GM23338 (cell line): ENCODE data around the gene NCSTN. TPM values are rescaled to one million over a fixed set of nuclear protein-coding genes. Genes with fewer than 3 reads are reported as not detected.
A peak's percentile ranks its signal among the peaks of the same experiment; 100 is the strongest.

Source experiments
- ATAC-seq: fragments of 200-7000 bp; cut with Tn5 transposase; 3 replicates; pipeline ENCODE4 v1.9.1; 2020
- DNase-seq: peaks from one replicate; pipeline ENCODE4 v3.0.0-alpha.2; 2015; ENCODE audit warnings: low spot score
- H2AFZ ChIP-seq: fragments of 200-600 bp; sonication (generic); 2 replicates; pipeline ENCODE4 v1.8.0; 2016; ENCODE audit warnings: antibody characterized with exemption, mild to moderate bottlenecking, moderate library complexity
- H3F3A ChIP-seq: fragments of 200-600 bp; sonication (generic); replicated peaks from 2 replicates; pipeline ENCODE4 v1.8.0; 2017; ENCODE audit warnings: antibody characterized with exemption, mixed run types, low read depth
- H3K27ac ChIP-seq: fragments of 200-600 bp; sonication (generic); 2 replicates; pipeline ENCODE4 v1.6.1; 2016; ENCODE audit warnings: low read depth
- H3K27me3 ChIP-seq: fragments of 200-600 bp; sonication (generic); 2 replicates; pipeline ENCODE4 v1.8.0; 2016; ENCODE audit warnings: mild to moderate bottlenecking, mixed run types, moderate library complexity; ENCODE audit not compliant: insufficient read depth
- H3K36me3 ChIP-seq: fragments of 200-600 bp; sonication (generic); 2 replicates; pipeline ENCODE4 v1.8.0; 2016; ENCODE audit warnings: mild to moderate bottlenecking; ENCODE audit not compliant: insufficient read depth
- H3K4me1 ChIP-seq: fragments of 200-600 bp; sonication (generic); 2 replicates; pipeline ENCODE4 v1.8.0; 2016; ENCODE audit warnings: mild to moderate bottlenecking, moderate library complexity; ENCODE audit not compliant: insufficient read depth
- H3K4me2 ChIP-seq: fragments of 200-600 bp; sonication (generic); 2 replicates; pipeline ENCODE4 v1.7.1; 2017; ENCODE audit warnings: mixed run types
- H3K4me3 ChIP-seq: fragments of 200-600 bp; sonication (generic); 2 replicates; pipeline ENCODE4 v1.6.1; 2016; ENCODE audit warnings: mixed run types
- H3K79me2 ChIP-seq: fragments of 200-600 bp; sonication (generic); replicated peaks from 2 replicates; pipeline ENCODE4 v1.8.0; 2017; ENCODE audit warnings: mild to moderate bottlenecking; ENCODE audit not compliant: insufficient read depth
- H3K9me2 ChIP-seq: fragments of 200-600 bp; sonication (generic); 2 replicates; pipeline ENCODE4 v1.8.0; 2017; ENCODE audit not compliant: insufficient read depth
- H4K20me1 ChIP-seq: fragments of 200-600 bp; sonication (generic); replicated peaks from 2 replicates; pipeline ENCODE4 v1.8.0; 2017; ENCODE audit warnings: mild to moderate bottlenecking; ENCODE audit not compliant: insufficient read depth
- H3K27ac Mint-ChIP-seq: 2 replicates; pipeline ENCODE4 v1.8.0; 2020; ENCODE audit warnings: inconsistent platforms, mild to moderate bottlenecking, moderate library complexity, mixed read lengths
- H3K27me3 Mint-ChIP-seq: 3 replicates; pipeline ENCODE4 v1.8.0; 2022; ENCODE audit warnings: low read depth, mild to moderate bottlenecking, moderate library complexity, mixed read lengths, inconsistent platforms; ENCODE audit not compliant: insufficient read depth, poor library complexity
- H3K36me3 Mint-ChIP-seq: 3 replicates; pipeline ENCODE4 v1.8.0; 2021; ENCODE audit warnings: low read depth, mild to moderate bottlenecking, inconsistent platforms, moderate library complexity, mixed read lengths
- H3K4me1 Mint-ChIP-seq: 3 replicates; pipeline ENCODE4 v1.8.0; 2020; ENCODE audit warnings: mild to moderate bottlenecking, inconsistent platforms, mixed read lengths
- H3K4me3 Mint-ChIP-seq: 3 replicates; pipeline ENCODE4 v1.8.0; 2021; ENCODE audit warnings: moderate library complexity, mild to moderate bottlenecking, inconsistent platforms, mixed read lengths
- H3K9me3 Mint-ChIP-seq: 3 replicates; pipeline ENCODE4 v1.8.0; 2020; ENCODE audit warnings: moderate library complexity, mild to moderate bottlenecking, inconsistent platforms, mixed read lengths
- CREB1 ChIP-seq: fragments of 250-450 bp; sonication (Bioruptor Pico); IDR thresholded peaks from 2 replicates; pipeline ENCODE4 v1.5.0; 2020; ENCODE audit warnings: low read depth, mild to moderate bottlenecking, moderate library complexity
- ETS1 ChIP-seq: IDR thresholded peaks from 2 replicates; pipeline ENCODE4 v1.6.1; 2016; ENCODE audit warnings: antibody characterized with exemption
- EZH2 ChIP-seq: fragments of 200-600 bp; sonication (generic); IDR thresholded peaks from one replicate; pipeline ENCODE4 v1.8.0; 2017; ENCODE audit warnings: antibody characterized with exemption, mild to moderate bottlenecking, low read depth; ENCODE audit not compliant: unreplicated experiment
- JUNB ChIP-seq: IDR thresholded peaks from one replicate; pipeline ENCODE4 v1.6.1; 2016; ENCODE audit warnings: antibody characterized with exemption; ENCODE audit not compliant: unreplicated experiment
- STAT1 ChIP-seq: IDR thresholded peaks from one replicate; pipeline ENCODE4 v1.6.1; 2016; ENCODE audit warnings: antibody characterized with exemption; ENCODE audit not compliant: unreplicated experiment
- ZNF114 ChIP-seq: fragments of 250-450 bp; sonication (Bioruptor Pico); IDR thresholded peaks from 2 replicates; pipeline ENCODE4 v1.5.0; 2020; ENCODE audit warnings: mild to moderate bottlenecking, moderate library complexity
- ZNF462 ChIP-seq: fragments of 250-450 bp; sonication (Bioruptor Pico); IDR thresholded peaks from 2 replicates; pipeline ENCODE4 v1.5.0; 2020; ENCODE audit warnings: mild to moderate bottlenecking, moderate library complexity
- polyA plus RNA-seq: library from polyadenylated mRNA; unstranded; fragments of >200 nt; fragmentation: Nextera tagmentation; extraction: Ambion mirVana; gene quantifications from 2 replicates; pipeline ENCODE4 v1.2.1, GENCODE V29; 2016
- total RNA-seq: library from RNA; depleted of rRNA; stranded (reverse); fragments of >200 nt; shearing (Covaris generic); gene quantifications from 2 replicates; pipeline ENCODE4 v1.2.3, GENCODE V29; 2014

The NCSTN gene
- total and polyA plus RNA-seq, 2 experiments from 2014 or later: 36.0 to 45.9 TPM

GRCh38 chr1:160308451-160309184, 34.6 kb upstream of the NCSTN start (continued):
- no peak for TF ChIP-seq ZNF462 (CRISPR knock-in tag)
- no peak for TF ChIP-seq ZNF114 (CRISPR knock-in tag)

- peak overlapping the region; percentile 19; the same call in 1 of the 2 replicates for H3K4me2 ChIP-seq
- H3K4me1 ChIP-seq: peaks cover 30% of the 10 kb centered on the region
- H3K9me2 ChIP-seq: no peaks in the 10 kb centered on the region
- H3K27me3 ChIP-seq: no peaks in the 10 kb centered on the region
- Mint-ChIP-seq H3K4me1 (peaks cover 37% of the 10 kb centered on the region), H3K27me3 (peaks cover 6% of the 10 kb centered on the region), H3K36me3 (peaks cover 82% of the 10 kb centered on the region), H3K4me3 (no peak overlapping the region; the same call in 2 of the 3 replicates), H3K27ac (peak overlapping the region; percentile 51), H3K9me3 (no peaks in the 10 kb centered on the region)
- H4K20me1 ChIP-seq: 0 out of 2 replicates have a peak, but pooled peaks cover 8% of the 10 kb centered on the region
- DNase-seq (no peak), ATAC-seq (no peak)
- no peaks in the 10 kb centered on the region for H3K79me2 ChIP-seq
- H3K36me3 ChIP-seq: peaks cover 60% of the 10 kb centered on the region
- no peaks in the 10 kb centered on the region; the same call in 1 of the 2 replicates for H3F3A ChIP-seq
- no peak overlapping the region for H3K27ac ChIP-seq
- H3K4me3 ChIP-seq: no peak overlapping the region
- H2AFZ ChIP-seq: no peak overlapping the region
- TF ChIP-seq ZNF114 (CRISPR knock-in tag): no peak
- no peak for TF ChIP-seq ETS1
- TF ChIP-seq STAT1: no peak
- no peak for TF ChIP-seq ZNF462 (CRISPR knock-in tag)
- TF ChIP-seq EZH2: no peak
- TF ChIP-seq CREB1 (CRISPR knock-in tag): no peak
- TF ChIP-seq JUNB: no peak
These were observed 34.0 kb upstream of the NCSTN start for GRCh38 chr1:160309185-160309557.
